Parathyroid adenoma (tissue), 2 donors: ENCODE measurements around the gene GTF2A2.

Source experiments
- H2AFZ ChIP-seq: fragments of 300-600 bp; sonication (generic); one replicate; pipeline ENCODE4 v1.7.0; 2017; ENCODE audit warnings: antibody characterized with exemption, mild to moderate bottlenecking
- H3K27ac ChIP-seq: fragments of 300-600 bp; sonication (generic); one replicate; pipeline ENCODE4 v1.7.0; 2017
- H3K27me3 ChIP-seq: fragments of 300-600 bp; sonication (generic); one replicate; pipeline ENCODE4 v1.7.0; 2017; ENCODE audit warnings: low read length; ENCODE audit not compliant: control insufficient read depth, insufficient read depth
- H3K36me3 ChIP-seq: fragments of 300-600 bp; sonication (generic); one replicate; pipeline ENCODE4 v1.7.0; 2017; ENCODE audit warnings: low read length; ENCODE audit not compliant: control insufficient read depth, insufficient read depth
- H3K4me1 ChIP-seq: fragments of 300-600 bp; sonication (generic); one replicate; pipeline ENCODE4 v1.7.0; 2017; ENCODE audit warnings: control low read depth
- H3K4me2 ChIP-seq: fragments of 300-600 bp; sonication (generic); one replicate; pipeline ENCODE4 v1.7.0; 2017; ENCODE audit warnings: low read length
- H3K4me3 ChIP-seq: fragments of 300-600 bp; sonication (generic); one replicate; pipeline ENCODE4 v1.7.0; 2017; ENCODE audit warnings: low read depth, low read length
- H3K79me2 ChIP-seq: fragments of 300-600 bp; sonication (generic); one replicate; pipeline ENCODE4 v1.7.0; 2017; ENCODE audit warnings: control low read depth
- H3K9ac ChIP-seq: fragments of 300-600 bp; sonication (generic); one replicate; pipeline ENCODE4 v1.7.0; 2017; ENCODE audit warnings: mild to moderate bottlenecking
- H3K9me3 ChIP-seq: fragments of 300-600 bp; sonication (generic); one replicate; pipeline ENCODE4 v1.7.0; 2017; ENCODE audit warnings: low read length; ENCODE audit not compliant: control insufficient read depth
- TF ChIP-seq, protein P1 (sequence below): fragments of 300-600 bp; sonication (generic); IDR thresholded peaks from one replicate; pipeline ENCODE4 v1.7.0; 2017; ENCODE audit warnings: antibody characterized with exemption, mild to moderate bottlenecking
- donor health status: primary hyperparathyroidism.

GTF2A2 gene

DNA sequence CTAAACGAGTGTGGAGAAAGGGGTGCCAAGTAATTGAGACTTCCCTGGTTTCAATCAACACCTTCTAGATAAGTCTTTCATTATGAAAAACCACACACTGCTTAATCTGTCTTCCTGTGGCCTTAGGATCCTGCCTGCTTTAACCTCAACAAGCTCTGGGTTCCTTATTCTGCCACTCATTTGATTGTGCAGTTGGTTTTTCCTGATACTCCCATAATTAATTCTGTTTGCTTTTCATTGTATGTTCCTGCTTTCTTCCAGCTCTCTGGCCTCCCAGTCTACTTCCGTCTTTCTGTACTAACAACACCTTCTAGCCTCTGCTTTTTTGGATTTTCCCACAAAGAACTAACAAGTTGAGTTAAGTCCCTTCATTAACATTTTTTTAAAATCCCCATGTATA lies 66.0 kb downstream of the GTF2A2 start:
- TF ChIP-seq, protein P1, sequence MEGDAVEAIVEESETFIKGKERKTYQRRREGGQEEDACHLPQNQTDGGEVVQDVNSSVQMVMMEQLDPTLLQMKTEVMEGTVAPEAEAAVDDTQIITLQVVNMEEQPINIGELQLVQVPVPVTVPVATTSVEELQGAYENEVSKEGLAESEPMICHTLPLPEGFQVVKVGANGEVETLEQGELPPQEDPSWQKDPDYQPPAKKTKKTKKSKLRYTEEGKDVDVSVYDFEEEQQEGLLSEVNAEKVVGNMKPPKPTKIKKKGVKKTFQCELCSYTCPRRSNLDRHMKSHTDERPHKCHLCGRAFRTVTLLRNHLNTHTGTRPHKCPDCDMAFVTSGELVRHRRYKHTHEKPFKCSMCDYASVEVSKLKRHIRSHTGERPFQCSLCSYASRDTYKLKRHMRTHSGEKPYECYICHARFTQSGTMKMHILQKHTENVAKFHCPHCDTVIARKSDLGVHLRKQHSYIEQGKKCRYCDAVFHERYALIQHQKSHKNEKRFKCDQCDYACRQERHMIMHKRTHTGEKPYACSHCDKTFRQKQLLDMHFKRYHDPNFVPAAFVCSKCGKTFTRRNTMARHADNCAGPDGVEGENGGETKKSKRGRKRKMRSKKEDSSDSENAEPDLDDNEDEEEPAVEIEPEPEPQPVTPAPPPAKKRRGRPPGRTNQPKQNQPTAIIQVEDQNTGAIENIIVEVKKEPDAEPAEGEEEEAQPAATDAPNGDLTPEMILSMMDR: no peak
- no peaks in the 10 kb centered on the region for H3K36me3 ChIP-seq
- H3K27ac ChIP-seq: no peak overlapping the region
- no peak overlapping the region for H3K9ac ChIP-seq
- H3K79me2 ChIP-seq: no peaks in the 10 kb centered on the region
- H3K4me3 ChIP-seq: no peak overlapping the region
- no peaks in the 10 kb centered on the region for H3K4me1 ChIP-seq
- H3K9me3 ChIP-seq: no peaks in the 10 kb centered on the region
- H3K27me3 ChIP-seq: no peaks in the 10 kb centered on the region
- no peak overlapping the region for H2AFZ ChIP-seq
- no peak overlapping the region for H3K4me2 ChIP-seq

DNA sequence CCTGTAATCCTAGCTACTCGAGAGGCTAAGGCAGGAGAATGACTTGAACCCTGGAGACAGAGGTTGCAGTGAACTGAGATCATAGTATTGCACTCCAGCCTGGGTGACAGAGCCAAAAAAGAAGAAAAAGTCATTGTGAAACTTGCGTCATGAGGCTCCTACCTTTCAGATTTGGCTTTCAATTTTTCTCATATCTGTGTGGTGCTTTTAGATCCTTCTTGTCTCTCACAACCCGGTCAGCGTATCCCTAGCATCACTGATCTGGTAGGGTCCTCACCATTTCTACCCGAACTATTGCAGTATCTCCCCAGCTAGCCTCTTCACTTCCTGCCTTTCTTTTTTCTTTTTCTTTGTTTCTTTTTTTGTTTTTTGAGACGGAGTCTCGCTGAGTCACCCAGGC lies 67.3 kb downstream of the GTF2A2 start:
- Histone ChIP-seq H3K36me3 (no peaks in the 10 kb centered on the region), H3K4me1 (no peaks in the 10 kb centered on the region), H3K79me2 (no peaks in the 10 kb centered on the region), H3K27ac (no peak overlapping the region), H2AFZ (no peak overlapping the region), H3K27me3 (no peaks in the 10 kb centered on the region), H3K9me3 (no peaks in the 10 kb centered on the region), H3K4me2 (no peak overlapping the region), H3K4me3 (no peak overlapping the region), H3K9ac (no peak overlapping the region)
- TF ChIP-seq, protein P1: no peak
